Activated T-helper 17 cell treated with anti-CD3 and anti-CD28 coated beads, Interleukin-2, amount 50 U/mL, for 72 hours (primary cell): ENCODE measurements around the gene SSH2. TPM values are rescaled to one million over a fixed set of nuclear protein-coding genes. Genes with fewer than 3 reads are reported as not detected.
"Not testable (repeated sequence)": the region's sequence is repeated elsewhere in the genome, so short reads cannot be mapped to it uniquely, and the experiment has no call there.

Source experiments
- ATAC-seq: fragments of 150-1000 bp; cut with Tn5 transposase; replicated peaks from 2 replicates; pipeline ENCODE4 v1.10.0; 2021; ENCODE audit warnings: mild to moderate bottlenecking, moderate library complexity
- H3K27ac Mint-ChIP-seq: one replicate; pipeline ENCODE4 v1.8.0; 2022; ENCODE audit warnings: mixed read lengths
- H3K27me3 Mint-ChIP-seq: one replicate; pipeline ENCODE4 v1.8.0; 2022; ENCODE audit warnings: mixed read lengths
- H3K36me3 Mint-ChIP-seq: one replicate; pipeline ENCODE4 v1.8.0; 2022; ENCODE audit warnings: low read depth, mild to moderate bottlenecking, mixed read lengths
- H3K4me1 Mint-ChIP-seq: one replicate; pipeline ENCODE4 v1.8.0; 2022; ENCODE audit warnings: mixed read lengths
- H3K4me3 Mint-ChIP-seq: one replicate; pipeline ENCODE4 v1.8.0; 2022; ENCODE audit warnings: mild to moderate bottlenecking, mixed read lengths
- H3K9me3 Mint-ChIP-seq: one replicate; pipeline ENCODE4 v1.8.0; 2022; ENCODE audit warnings: mixed read lengths
- total RNA-seq, 2 donors: library from RNA; stranded (reverse); gene quantifications; one replicate each; pipeline ENCODE4 v1.2.3, GENCODE V29; 2022

The SSH2 gene
- total RNA-seq, 2 donors from 2014 or later, result 49.7 to 50.0 TPM

GRCh38 chr17:29671661-29672060 is 258.4 kb downstream of the SSH2 start:
- Mint-ChIP-seq H3K4me3 (no peak overlapping the region), H3K9me3 (no peaks in the 10 kb centered on the region), H3K4me1 (peaks cover 19% of the 10 kb centered on the region), H3K27me3 (no peaks in the 10 kb centered on the region), H3K36me3 (peaks cover 96% of the 10 kb centered on the region), H3K27ac (peak overlapping the region; percentile 43)
- ATAC-seq, result no peak

- H3K9me3 Mint-ChIP-seq, result no peaks in the 10 kb centered on the region
Observed at GRCh38 chr17:29669266-29669665, 260.8 kb downstream of the SSH2 start.

DNA sequence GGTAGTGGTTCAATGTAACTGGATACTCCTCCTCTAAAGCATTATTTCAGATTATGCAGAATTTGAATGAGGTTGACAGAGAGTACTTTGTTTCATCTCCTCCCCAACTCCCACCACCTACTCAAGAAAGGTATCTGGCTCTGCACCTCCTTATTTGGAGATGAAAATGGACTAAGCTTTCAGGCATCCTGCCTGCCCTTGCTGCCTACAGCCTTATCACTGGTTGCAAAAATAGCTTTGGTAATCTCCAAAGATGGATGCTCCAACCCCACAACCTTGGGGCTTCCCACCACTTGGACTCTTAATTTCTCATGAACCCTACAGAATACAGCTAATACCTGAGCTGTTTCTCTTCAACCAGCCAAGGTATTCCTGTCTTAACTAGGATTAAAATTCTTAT is 262.1 kb downstream of the SSH2 start:
- Mint-ChIP-seq H3K9me3 (no peaks in the 10 kb centered on the region), H3K4me1 (peaks cover 19% of the 10 kb centered on the region), H3K27ac (peak overlapping the region; percentile 86), H3K27me3 (no peaks in the 10 kb centered on the region), H3K36me3 (peaks cover 90% of the 10 kb centered on the region), H3K4me3 (peak overlapping the region; percentile 13)
- no peak for ATAC-seq

More at GRCh38 chr17:29669266-29669665, 260.8 kb downstream of the SSH2 start:
- no peak for ATAC-seq
- Mint-ChIP-seq H3K27me3 (no peaks in the 10 kb centered on the region), H3K36me3 (peaks cover 96% of the 10 kb centered on the region), H3K4me1 (peaks cover 17% of the 10 kb centered on the region), H3K4me3 (no peak overlapping the region), H3K27ac (peak overlapping the region; percentile 58)

- peak overlapping the region; percentile 81 for H3K27ac Mint-ChIP-seq
- peak overlapping the region; percentile 43 for H3K4me3 Mint-ChIP-seq
- ATAC-seq, result peak; percentile 1
- peaks cover 84% of the 10 kb centered on the region for H3K36me3 Mint-ChIP-seq
- no peaks in the 10 kb centered on the region for H3K9me3 Mint-ChIP-seq
- peaks cover 25% of the 10 kb centered on the region for H3K4me1 Mint-ChIP-seq
- no peaks in the 10 kb centered on the region for H3K27me3 Mint-ChIP-seq
Observed at GRCh38 chr17:29665481-29665810, 264.6 kb downstream of the SSH2 start.

DNA sequence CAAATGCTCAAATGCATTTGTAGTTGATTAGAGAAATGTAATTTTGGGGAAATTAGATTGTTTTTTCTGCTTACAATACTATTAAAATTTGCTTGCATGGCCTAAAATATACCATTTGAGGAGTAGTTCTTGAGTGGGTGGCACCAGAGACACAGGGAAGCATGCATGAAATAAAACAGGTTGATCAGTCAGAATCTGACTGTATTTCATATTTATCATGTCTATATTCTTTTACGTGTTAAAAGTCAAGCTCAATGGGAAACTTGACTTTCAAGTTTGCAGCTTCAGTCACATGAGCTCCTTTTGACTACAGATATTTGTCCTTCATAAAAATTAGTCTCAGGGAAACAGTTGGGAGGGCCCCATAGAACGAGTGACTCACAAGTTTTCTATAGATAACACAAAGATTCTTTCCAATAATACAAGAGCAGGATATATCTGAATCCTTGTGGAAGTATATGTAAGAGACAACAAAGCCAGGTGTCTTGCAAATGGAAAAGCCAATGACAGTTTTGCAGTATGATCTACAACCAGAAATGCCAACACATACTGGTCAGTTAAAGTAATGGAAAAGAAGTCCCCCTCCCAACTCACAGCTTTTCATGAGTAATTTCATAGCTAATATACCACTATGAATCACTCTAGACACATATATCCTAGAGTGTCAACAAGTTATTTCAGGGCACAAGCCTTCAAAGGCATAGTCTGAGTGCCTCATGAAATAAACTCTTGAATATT is 265.1 kb downstream of the SSH2 start:
- peak; percentile 96 for ATAC-seq
- Mint-ChIP-seq H3K36me3 (peaks cover 83% of the 10 kb centered on the region), H3K27me3 (no peaks in the 10 kb centered on the region), H3K4me1 (peaks cover 25% of the 10 kb centered on the region), H3K4me3 (peak overlapping the region; percentile 43), H3K27ac (peak overlapping the region; percentile 81), H3K9me3 (no peaks in the 10 kb centered on the region)

- Mint-ChIP-seq H3K9me3 (no peaks in the 10 kb centered on the region), H3K27ac (no peak overlapping the region), H3K27me3 (no peaks in the 10 kb centered on the region), H3K4me3 (no peak overlapping the region), H3K36me3 (peaks cover 80% of the 10 kb centered on the region), H3K4me1 (peaks cover 25% of the 10 kb centered on the region)
- no peak for ATAC-seq
Observed at GRCh38 chr17:29663155-29663554, 266.9 kb downstream of the SSH2 start.

DNA sequence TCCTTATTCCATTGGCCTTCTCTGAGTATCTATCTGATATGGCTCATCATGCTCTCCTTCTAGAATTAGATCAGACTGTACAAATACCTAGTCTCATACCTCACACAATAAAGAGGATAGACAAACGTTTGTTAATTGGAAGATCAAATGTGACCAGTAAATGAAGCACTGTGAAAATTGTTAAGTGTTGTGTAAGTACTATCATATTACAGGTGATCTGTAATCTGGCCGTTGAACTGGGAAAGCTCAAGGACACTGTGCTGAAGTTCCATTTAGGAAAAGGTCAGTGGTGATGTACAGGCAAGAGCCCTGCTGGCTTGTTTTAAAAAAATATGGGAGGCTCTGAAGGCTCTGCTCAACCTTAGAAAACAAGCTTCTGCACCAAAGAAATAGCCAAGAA is 268.8 kb downstream of the SSH2 start:
- H3K27me3 Mint-ChIP-seq, result no peaks in the 10 kb centered on the region
- ATAC-seq, result no peak
- H3K9me3 Mint-ChIP-seq, result no peaks in the 10 kb centered on the region
- peaks cover 20% of the 10 kb centered on the region for H3K4me1 Mint-ChIP-seq
- peak overlapping the region; percentile 1 for H3K27ac Mint-ChIP-seq
- H3K36me3 Mint-ChIP-seq, result peaks cover 75% of the 10 kb centered on the region
- H3K4me3 Mint-ChIP-seq, result no peak overlapping the region

- Mint-ChIP-seq H3K4me1 (peaks cover 14% of the 10 kb centered on the region), H3K27ac (peak overlapping the region; percentile 36), H3K4me3 (peak overlapping the region; percentile 16), H3K36me3 (peaks cover 76% of the 10 kb centered on the region), H3K27me3 (no peaks in the 10 kb centered on the region), H3K9me3 (no peaks in the 10 kb centered on the region)
- peak; percentile 75 for ATAC-seq
Observed at GRCh38 chr17:29659155-29659554, 270.9 kb downstream of the SSH2 start.

DNA sequence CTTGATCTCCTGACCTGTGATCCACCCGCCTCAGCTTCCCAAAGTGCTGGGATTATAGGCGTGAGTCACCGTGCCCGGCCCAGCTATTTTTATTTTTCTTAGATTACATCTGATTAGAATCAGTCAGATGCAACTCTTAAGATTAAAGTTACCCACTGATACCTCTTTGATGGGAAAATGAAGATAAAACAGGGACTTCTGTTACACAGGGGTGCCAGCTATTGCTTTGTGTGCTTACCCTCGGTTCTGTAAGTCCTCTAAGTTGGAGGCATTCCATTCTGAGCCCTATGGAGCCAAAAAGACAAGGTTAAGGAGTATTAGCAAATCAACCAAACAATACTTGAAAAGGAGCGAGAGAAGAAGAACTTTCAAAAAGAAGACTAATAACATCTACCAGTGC is 274.7 kb downstream of the SSH2 start:
- Mint-ChIP-seq H3K27ac (no peak overlapping the region), H3K4me3 (no peak overlapping the region), H3K36me3 (peaks cover 76% of the 10 kb centered on the region)

GRCh38 chr17:29653995-29654714 is 275.9 kb downstream of the SSH2 start:
- Mint-ChIP-seq H3K4me3 (no peak overlapping the region), H3K4me1 (peaks cover 5% of the 10 kb centered on the region), H3K36me3 (peaks cover 82% of the 10 kb centered on the region), H3K27me3 (no peaks in the 10 kb centered on the region), H3K27ac (no peak overlapping the region), H3K9me3 (no peaks in the 10 kb centered on the region)
- no peak for ATAC-seq

More for the DNA sequence above, 274.7 kb downstream of the SSH2 start:
- H3K9me3 Mint-ChIP-seq, result no peaks in the 10 kb centered on the region
- no peak for ATAC-seq
- no peaks in the 10 kb centered on the region for H3K27me3 Mint-ChIP-seq
- peaks cover 5% of the 10 kb centered on the region for H3K4me1 Mint-ChIP-seq

GRCh38 chr17:29652976-29653375 is 277.1 kb downstream of the SSH2 start:
- ATAC-seq, result no peak
- H3K36me3 Mint-ChIP-seq, result peaks cover 82% of the 10 kb centered on the region
- H3K4me1 Mint-ChIP-seq, result peaks cover 5% of the 10 kb centered on the region
- H3K4me3 Mint-ChIP-seq, result no peak overlapping the region
- no peaks in the 10 kb centered on the region for H3K9me3 Mint-ChIP-seq
- no peak overlapping the region for H3K27ac Mint-ChIP-seq
- H3K27me3 Mint-ChIP-seq, result no peaks in the 10 kb centered on the region

DNA sequence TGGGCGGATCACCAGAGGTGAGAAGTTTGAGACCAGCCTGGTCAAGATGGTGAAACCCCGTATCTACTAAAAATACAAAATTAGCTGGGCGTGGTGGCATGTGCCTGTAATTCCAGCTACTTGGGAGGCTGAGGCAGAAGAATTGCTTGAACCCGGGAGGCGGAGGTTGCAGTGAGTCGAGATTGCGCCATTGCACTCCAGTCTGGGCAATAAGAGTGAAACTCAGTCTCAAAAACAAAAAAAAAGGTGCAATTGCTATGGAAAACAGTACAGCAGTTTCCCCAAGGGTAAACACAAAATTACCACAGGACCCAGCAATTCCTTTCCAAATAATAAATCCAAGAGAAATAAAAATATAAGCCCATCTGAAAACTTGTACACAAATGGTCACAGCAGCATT is 278.1 kb downstream of the SSH2 start:
- ATAC-seq, H3K9me3 Mint-ChIP-seq, H3K4me3 Mint-ChIP-seq, H3K27me3 Mint-ChIP-seq, H3K27ac Mint-ChIP-seq, H3K4me1 Mint-ChIP-seq: not testable (repeated sequence)
- peaks cover 81% of the 10 kb centered on the region for H3K36me3 Mint-ChIP-seq

DNA sequence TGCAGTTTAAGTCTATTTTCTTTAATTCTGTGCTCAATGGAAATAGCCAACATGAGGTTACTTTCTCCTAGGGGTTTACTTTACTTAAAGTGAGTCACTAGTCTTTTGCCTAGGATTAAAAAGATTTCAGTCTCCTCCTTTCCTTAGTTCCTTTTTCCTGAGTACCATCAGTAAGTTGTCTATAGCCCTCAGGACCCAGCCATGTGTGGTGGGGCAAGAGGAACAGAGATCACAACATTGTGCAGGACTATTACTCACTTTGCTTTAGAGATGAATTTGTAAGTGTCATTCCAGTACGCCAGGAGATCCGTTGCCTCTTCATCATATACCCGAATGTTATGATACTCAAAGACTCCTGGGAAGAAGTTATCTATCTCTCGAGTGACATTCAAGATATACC is 279.6 kb downstream of the SSH2 start:
- H3K27me3 Mint-ChIP-seq, result no peaks in the 10 kb centered on the region
- H3K4me3 Mint-ChIP-seq, result no peak overlapping the region
- no peak for ATAC-seq
- H3K9me3 Mint-ChIP-seq, result no peaks in the 10 kb centered on the region
- H3K4me1 Mint-ChIP-seq, result no peaks in the 10 kb centered on the region
- peak overlapping the region; percentile 41 for H3K27ac Mint-ChIP-seq
- H3K36me3 Mint-ChIP-seq, result peaks cover 81% of the 10 kb centered on the region

GRCh38 chr17:29649359-29649758 is 280.7 kb downstream of the SSH2 start:
- Mint-ChIP-seq H3K36me3 (peaks cover 81% of the 10 kb centered on the region), H3K27ac (peak overlapping the region; percentile 2), H3K27me3 (no peaks in the 10 kb centered on the region), H3K4me1 (no peaks in the 10 kb centered on the region), H3K4me3 (no peak overlapping the region), H3K9me3 (no peaks in the 10 kb centered on the region)
- no peak for ATAC-seq

DNA sequence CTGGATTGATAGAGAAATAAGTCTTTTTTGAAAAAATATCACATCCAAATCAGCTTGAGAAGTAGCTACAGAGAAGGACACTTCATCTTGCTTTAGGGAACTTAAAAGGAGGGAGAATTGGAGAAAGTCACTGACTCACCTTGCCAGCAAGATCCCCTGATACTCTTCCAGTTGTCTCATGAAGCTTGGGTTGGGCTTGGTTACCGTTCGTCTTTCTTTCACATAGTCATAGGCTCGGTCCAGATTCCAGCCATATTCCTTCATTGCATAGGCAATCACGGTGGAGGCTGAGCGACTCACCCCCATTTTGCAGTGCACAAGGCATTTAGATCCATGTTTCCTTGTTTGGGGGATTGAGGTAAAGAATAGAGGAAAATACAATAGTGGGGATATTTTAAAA is 282.0 kb downstream of the SSH2 start:
- no peak for ATAC-seq
- Mint-ChIP-seq H3K27me3 (no peaks in the 10 kb centered on the region), H3K27ac (peak overlapping the region; percentile 49), H3K36me3 (peaks cover 87% of the 10 kb centered on the region), H3K4me1 (no peaks in the 10 kb centered on the region), H3K4me3 (no peak overlapping the region), H3K9me3 (no peaks in the 10 kb centered on the region)
